Erythroblast (primary cell): ENCODE measurements around the gene CSF3R.
"Not testable (repeated sequence)": the region's sequence is repeated elsewhere in the genome, so short reads cannot be mapped to it uniquely, and the experiment has no call there.

ENCODE experiments used
- DNase-seq, 2 experiments: peaks; one replicate each; lab custom pipeline; 2025; lab: John Stamatoyannopoulos, UW
- GATA1 ChIP-seq: IDR thresholded peaks from 2 replicates; pipeline ENCODE4 v1.6.1; 2011; ENCODE audit warnings: low read depth, mild to moderate bottlenecking, control low read depth, low read length, moderate library complexity
- POLR2A ChIP-seq: IDR thresholded peaks from 2 replicates; pipeline ENCODE4 v1.6.1; 2011; ENCODE audit warnings: mild to moderate bottlenecking, low read length

CSF3R gene

GRCh38 chr1:36520056-36520455, 37.3 kb upstream of the CSF3R start:
- TF ChIP-seq GATA1 (no peak), POLR2A (no peak)
- DNase-seq: no peak

- DNase-seq: peak in 1 of 2 experiments; percentile 35
- TF ChIP-seq GATA1: no peak
- TF ChIP-seq POLR2A: no peak
These were observed 34.5 kb upstream of the CSF3R start for GRCh38 chr1:36517011-36517771.

GRCh38 chr1:36516372-36517010, 33.8 kb upstream of the CSF3R start:
- peak; percentile 63 to 77 for DNase-seq
- TF ChIP-seq GATA1: no peak
- no peak for TF ChIP-seq POLR2A

GRCh38 chr1:36515315-36516138, 32.8 kb upstream of the CSF3R start:
- no peak for TF ChIP-seq GATA1
- TF ChIP-seq POLR2A: no peak
- no peak for DNase-seq

GRCh38 chr1:36514501-36514900, 31.8 kb upstream of the CSF3R start:
- TF ChIP-seq GATA1: no peak
- no peak for TF ChIP-seq POLR2A
- DNase-seq: no peak

- no peak for DNase-seq
- TF ChIP-seq POLR2A (no peak), GATA1 (no peak)
These were observed 31.2 kb upstream of the CSF3R start for GRCh38 chr1:36513676-36514473.

- TF ChIP-seq GATA1: no peak
- TF ChIP-seq POLR2A: no peak
- no peak for DNase-seq
These were observed 30.1 kb upstream of the CSF3R start for GRCh38 chr1:36512842-36513241.

- DNase-seq: no peak
- TF ChIP-seq GATA1 (no peak), POLR2A (no peak)
These were observed 29.4 kb upstream of the CSF3R start for GRCh38 chr1:36511804-36512798.

GRCh38 chr1:36511220-36511619, 28.5 kb upstream of the CSF3R start:
- not testable (repeated sequence) for DNase-seq

GRCh38 chr1:36510418-36510817, 27.7 kb upstream of the CSF3R start:
- TF ChIP-seq POLR2A: no peak
- TF ChIP-seq GATA1: no peak
- DNase-seq: no peak

GRCh38 chr1:36508257-36508656, 25.5 kb upstream of the CSF3R start:
- no peak for TF ChIP-seq POLR2A
- TF ChIP-seq GATA1: no peak
- no peak for DNase-seq

- DNase-seq: no peak
- TF ChIP-seq GATA1: no peak
- TF ChIP-seq POLR2A: no peak
These were observed 23.7 kb upstream of the CSF3R start for GRCh38 chr1:36506276-36506920.
